Fibroblast of upper back skin (primary cell): Measurements from ENCODE around the gene PLSCR2.
"Not testable (repeated sequence)": the region's sequence is repeated elsewhere in the genome, so short reads cannot be mapped to it uniquely, and the experiment has no call there.

Source experiments
- DNase-seq: peaks from one replicate; pipeline ENCODE4 v3.0.0-alpha.2; 2013

The PLSCR2 gene, protein sequence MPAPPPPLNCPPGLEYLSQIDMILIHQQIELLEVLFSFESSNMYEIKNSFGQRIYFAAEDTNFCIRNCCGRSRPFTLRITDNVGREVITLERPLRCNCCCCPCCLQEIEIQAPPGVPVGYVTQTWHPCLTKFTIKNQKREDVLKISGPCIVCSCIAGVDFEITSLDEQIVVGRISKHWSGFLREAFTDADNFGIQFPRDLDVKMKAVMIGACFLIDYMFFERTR

DNA sequence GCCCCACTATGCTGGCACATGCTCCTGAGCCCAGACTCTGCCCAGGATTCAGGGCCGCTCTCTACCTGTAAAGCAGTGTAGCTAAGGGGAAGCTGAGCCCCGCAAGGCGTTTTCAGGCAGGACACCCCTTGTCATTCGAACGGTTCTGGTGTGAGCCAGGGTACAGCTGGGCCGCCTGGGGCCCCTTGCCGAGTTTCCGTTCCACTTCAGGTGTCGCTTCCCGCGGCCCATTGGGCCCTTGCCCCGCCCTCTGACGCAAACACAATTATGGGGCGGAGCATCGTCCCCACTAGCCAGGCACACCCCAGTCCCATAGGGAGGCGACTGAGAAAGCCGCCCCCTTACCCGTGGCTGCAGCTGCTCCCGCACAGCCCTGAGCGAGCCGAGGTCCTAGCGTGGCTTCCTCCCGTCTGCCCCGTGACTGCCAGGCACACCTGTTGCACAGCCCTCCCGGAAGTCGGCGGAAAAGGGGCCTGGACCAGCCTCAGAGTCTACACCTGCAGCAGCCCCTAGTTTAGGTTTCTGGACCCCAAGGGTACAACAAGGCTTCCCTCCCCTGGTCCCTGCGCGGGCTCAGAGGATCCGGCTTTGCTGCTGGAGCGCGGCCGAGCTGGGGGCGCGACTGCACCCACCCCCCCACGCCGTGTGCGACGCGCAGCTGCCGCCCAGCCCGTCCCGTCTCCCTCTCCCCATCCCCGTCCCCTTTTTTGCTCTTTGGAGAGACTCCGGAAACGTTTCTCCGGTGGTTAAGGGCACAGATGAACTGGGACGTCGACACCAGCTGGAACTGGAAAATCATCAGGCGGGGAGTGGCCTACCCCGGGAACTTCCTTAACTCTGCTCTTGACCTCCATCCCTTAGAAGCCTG lies at the start of gene PLSCR2:
TSS of gene PLSCR2 (minus strand) at position 412 of the 868 bp plus-strand sequence. CDS start 9,657 bp downstream, outside the sequence.
- no peak for DNase-seq

DNA sequence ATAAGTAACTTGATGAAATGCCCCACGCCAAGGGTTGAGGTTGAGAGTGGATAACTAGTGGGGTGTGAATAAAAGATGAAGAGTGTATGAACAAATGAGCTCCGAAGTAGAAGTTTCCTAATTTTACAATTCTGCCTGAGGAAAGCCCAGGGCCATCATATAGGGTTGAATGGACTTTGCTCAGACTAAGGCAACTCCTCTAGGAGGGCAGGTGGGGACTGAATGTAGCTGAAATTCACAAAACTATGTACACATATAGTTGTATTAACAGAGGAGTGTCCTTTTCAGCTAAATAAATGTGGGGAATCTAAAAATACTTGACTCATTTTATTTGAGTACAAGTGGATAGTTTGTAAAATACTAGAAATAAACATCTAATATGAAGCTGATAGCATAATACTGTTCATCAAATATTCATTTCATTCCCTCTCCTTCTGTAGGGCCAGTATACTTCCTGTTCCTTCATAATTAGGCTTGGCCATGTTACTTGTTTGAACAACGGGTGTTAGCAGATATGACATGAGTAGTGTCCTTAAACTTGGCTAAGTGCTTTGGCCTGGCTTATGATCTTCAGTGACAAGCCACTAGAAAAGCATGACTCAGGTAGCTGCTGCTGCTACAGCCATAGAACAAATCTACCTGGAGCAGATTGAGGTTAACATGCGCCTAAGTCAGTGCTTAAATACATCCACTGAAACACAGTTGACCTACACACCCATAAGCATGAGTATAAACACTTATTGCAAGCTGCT lies 48.5 kb upstream of the PLSCR2 start:
- no peak for DNase-seq

DNA sequence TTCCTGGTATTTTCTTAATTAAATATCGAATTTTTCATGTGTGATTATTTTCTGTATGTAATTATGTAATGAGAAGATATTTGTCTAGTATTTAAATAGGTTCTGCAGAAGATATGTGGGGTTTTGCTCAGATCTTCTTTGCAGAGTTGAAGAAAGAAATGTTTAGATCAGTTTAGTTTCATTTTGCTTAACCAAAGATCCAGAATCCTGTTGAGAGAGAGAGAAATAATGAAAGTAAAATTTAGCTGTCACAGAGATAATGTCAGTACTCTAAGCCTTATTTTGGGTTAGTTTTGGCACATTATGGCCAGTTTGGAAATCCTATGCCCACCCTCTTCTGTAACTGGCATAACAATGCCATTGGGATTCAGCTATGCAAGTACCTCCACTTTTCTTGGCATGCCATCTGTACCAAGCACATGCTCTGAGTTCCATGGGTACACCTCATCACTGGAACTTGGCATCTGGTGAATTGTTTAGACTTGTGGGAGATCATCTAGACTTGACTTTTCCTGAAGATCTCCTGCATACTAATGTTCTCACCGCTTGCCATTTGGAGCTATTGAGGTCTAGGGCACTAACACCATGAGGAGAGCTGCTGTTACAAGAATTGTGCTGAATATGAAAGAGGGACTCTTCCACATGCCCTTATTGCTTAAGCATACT lies 44.2 kb upstream of the PLSCR2 start:
- no peak for DNase-seq

DNA sequence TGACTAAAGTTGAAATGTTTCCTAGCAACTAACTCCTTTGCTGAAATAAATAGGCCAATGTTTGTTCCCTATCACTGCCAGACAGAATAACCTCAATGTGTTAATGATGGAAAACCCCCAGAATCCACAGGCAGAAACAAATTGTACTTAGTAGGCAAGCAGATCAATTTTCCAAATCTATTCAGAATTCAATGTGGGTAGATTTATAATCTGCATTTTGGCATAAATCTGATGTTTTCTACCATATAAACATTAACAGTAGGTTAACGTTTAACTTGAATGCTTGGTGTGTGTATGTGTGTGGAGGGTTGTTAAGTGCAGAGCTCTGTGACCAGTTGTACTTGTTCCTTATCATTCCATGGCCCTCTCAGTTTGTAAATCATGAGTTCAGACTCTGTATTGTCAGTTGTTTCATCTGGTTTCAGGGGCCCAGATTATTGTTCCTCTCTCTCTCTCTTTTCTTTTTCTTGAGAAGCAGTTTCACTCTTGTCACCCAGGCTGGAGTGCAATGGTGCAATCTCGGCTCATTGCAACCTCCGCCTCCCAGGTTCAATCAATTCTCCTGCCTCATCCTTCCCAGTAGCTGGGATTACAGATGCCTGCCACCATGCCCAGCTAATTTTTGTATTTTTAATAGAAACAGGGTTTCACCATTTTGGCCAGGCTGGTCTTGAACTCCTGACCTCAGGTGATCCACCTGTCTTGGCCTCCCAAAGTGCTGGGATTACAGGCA lies 42.2 kb upstream of the PLSCR2 start:
- no peak for DNase-seq

DNA sequence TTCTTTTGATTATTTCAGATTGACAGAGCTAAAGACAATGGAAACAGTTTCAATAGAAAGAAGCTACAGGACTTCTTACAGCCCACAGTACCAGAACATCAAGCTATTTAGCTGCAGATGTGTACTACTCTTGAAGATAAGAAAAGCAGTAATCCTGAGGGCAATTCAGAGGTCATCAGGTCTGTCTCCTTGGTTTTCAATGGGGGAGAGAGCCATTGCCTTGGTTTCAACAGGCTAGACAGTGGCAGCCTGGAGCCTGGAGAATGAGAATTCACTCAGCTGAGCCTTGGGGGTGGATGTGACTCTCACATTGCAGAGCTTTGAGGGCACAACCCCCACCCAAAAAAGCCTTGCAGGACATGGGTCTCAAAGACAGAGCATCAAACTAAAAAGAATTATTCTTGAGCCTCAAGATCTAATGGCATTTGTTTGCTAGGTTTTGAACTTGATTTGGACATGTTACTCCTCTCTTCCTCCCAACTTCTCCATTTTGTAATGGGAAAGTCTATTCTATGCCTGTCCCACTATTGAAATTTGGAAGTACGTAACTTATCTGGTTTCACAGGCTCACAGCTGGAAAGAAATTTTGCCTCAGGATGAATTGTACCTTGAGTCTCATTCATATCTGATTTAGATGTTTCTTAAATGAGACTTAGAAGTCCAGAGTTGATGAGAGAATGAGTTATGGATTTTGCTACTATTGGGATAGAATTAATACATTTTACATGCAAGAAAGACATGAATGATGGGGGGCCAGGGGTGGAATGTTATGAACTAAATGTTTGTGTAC lies 38.2 kb upstream of the PLSCR2 start:
- no peak for DNase-seq

DNA sequence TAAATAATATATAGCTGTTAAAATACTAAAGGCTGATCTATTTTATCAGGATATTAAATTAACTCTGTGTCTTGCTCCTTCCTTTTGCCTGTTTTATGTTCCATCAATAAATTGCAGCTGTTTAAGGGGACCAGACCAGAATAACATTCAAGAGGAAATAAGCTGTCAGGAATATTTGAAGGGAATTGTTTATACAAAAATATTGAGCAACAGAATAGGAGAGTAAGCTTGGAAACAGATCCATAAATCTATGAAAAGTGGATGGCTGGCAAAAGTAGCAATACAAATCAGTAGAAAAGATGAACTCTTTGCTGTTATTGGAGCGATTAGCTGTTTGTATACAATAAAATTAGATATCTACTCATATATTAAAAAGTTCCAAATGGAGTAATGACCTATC lies 36.2 kb upstream of the PLSCR2 start:
- peak; percentile 22 for DNase-seq

DNA sequence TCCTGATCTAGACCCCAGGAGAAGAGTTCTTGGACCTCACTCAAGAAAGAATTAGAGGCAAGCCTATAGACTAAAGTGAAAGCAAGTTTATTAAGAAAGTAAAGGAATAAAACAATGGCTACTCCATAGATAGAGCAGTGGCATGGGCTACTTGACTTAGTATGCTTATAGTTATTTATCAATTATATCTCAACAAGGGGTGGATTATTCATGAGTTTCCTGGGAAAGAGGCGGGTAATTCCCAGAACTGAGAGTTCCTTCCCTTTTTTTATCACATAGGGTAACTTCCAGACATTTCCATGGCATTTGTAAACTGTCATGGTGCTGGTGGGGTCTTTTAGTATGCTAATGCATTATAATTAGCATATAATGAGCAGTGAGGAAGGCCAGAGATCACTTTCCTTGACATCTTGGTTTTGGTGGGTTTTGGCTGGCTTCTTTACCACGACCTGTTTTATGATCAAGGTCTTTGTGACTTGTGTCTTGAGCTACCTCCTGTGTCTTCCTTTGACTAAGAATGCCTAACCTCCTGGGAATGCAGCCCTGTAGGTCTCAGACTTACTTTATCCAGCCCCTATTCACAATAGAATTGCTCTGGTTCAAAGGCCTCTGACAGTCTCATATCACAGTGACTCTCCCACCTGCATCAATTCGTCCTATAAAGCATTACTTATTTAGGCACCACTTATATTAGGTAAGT lies 35.3 kb upstream of the PLSCR2 start:
- DNase-seq: no peak

DNA sequence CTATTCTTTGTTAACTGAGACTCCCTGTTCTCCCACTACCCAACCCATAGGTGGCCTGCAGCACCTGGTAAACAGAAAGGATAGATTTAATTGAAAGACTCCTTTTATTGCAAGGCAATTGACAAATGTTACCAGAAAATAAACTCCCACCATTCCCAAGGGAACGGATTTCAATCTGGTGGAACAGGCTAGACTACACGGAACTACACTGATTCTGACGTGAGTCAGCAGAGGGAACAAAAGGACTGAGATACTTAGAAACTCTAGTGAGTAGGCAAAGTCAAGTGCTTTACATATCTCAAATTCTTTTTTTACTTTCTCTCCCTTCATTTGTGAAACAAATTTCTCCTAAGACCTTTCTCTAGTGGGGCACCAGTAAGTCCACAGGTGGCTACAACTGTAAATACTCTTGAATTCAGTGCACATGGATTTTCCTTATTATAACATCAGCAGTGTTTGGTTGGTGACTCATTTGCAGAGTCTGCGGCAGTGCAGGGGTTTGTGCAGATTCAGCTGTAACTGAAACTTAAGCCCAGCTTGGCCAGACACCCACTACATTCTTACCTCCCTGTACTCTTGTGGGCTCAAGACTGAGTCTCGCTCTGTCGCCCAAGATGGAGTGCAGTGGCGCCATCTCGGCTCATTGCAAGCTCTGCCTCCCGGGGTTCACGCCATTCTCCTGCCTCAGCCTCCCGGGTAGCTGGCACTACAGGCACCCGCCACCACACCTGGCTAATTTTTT lies 34.3 kb upstream of the PLSCR2 start:
- DNase-seq: peak; percentile 94

DNA sequence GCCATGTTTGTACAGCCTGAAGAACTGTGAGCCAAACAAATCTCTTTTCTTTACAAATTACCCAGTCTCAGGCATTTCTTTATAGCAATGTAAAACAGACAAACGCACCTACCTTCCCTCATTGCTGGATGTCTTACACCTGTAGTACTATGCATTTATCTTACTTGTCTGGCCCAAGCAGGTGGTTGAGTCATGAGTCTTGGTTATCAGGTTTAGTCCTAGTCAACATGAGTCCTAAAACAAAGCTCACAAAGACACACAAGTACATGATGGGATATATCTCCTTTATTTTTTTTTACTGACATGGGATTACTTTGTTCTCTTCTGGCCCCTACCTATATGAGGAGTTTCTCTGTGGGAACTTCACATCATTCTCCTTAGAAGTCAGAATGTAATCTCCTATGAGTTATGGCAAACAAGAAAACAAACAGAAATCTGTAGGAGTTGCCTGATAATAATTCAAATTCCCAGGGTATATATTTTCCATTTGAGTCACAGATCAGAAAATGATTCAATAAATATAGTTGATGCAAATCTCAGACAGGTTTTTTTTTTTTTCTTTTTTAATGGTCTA lies 33.6 kb upstream of the PLSCR2 start:
- DNase-seq: peak; percentile 35

DNA sequence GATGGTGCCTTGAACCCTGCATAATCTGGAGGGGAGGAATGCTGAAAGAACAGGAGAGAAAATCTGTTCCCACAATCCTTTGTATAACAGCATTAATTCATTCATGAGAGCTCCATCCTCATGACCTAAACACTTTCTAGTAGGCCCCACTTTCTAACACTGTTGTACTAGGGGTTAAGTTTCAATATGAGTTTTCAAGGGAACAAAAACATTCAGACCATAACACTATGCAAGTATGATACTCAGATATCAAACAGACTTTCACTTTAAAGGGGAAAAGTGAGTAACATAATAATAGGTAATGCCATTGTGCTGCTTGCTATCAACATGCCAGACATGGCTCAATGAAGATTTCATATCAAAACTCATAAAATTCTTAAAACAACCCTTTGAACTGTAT lies 32.4 kb upstream of the PLSCR2 start:
- DNase-seq: no peak

DNA sequence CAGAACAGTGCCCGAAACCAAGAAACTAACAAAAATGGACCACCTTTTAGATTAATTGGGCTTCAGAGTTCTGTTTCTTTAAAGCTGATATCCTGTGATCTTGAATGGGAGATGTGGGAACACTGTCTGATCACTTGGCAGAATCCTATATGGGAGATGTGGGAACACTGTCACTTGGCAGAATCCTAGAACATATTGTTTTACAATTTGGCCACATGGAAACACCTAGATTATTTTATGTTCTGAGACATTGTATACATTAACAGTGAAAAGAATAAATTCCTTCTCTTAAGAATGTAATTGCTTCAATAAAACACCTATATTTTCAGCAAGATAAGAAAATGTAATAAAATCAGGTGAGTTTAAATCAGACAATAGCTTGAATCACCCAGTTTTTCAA lies 30.3 kb upstream of the PLSCR2 start:
- no peak for DNase-seq

DNA sequence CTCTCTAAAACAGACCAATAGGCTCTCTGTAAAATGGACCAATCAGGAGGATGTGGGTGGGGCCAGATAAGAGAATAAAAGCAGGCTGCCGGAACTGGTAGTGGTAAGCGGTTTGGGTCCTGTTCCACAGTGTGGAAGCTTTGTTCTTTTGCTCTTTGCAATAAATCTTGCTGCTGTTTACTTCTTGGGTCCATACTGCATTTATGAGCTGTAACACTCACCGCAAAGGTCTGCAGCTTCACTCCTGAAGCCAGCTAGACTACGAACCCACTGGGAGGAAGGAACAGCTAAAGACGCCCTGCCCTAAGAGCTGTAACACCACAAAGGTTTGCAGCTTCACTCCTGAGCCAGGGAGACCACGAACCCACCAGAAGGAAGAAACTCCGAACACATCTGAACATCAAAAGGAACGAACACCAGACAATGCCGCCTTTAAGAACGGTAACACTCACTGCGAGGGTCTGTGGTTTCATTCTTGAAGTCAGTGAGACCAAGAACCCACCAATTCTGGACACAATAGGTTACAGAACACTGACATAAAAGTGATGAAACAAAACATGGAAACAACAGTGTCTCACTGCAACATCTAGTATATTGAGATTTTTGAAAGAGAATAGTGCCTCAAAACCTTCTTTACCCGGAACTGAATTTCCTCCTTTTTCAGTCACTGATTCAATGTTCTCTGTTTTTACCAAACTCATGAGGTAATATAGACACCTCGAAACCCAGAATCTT lies 28.8 kb upstream of the PLSCR2 start:
- DNase-seq: no peak

DNA sequence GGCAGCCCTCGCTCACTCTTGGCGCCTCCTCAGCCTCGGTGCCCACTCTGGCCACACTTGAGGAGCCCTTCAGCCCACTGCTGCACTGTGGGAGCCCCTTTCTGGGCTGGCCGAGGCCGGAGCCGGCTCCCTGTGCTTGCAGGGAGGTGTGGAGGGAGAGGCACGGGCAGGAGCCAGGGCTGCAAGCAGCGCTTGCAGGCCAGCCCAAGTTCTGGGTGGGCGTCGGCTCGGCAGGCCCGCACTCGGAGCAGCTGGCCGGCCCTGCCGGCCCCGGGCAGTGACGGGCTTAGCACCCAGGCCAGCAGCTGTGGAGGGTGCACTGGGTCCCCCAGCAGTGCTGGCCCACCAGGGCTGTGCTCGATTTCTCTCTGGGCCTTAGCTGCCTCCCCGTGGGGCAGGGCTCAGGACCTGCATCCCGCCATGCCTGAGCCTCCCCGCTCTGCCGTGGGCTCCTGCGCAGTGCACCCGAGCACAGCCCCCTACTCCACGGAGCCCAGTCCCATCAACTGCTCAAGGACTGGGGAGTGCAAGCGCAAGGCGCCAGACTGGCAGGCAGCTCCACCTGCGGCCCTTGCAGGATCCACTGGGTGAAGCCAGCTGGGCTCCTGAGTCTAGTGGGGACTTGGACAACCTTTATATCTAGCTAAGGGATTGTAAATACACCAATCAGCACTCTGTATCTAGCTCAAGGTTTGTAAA lies 27.9 kb upstream of the PLSCR2 start:
- not testable (repeated sequence) for DNase-seq

DNA sequence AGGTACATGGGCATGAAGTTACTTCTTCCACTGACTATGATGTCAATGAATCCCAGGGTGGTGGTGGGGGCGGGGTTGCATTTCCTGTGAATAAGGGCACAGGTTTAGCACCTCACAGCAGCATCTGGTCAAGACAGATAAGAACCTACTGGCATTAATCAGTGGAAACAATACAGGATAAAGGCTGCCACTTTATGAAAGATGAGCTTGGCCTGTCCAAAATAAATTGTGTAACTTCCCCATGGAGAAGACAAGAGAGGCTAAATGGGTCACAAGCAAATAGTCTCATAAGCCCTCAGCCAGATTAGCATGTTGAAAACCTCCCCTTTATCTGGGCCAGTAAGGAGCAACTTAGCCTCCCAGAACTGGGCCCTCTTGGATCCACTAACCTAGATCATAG lies 27.4 kb upstream of the PLSCR2 start:
- DNase-seq: no peak

DNA sequence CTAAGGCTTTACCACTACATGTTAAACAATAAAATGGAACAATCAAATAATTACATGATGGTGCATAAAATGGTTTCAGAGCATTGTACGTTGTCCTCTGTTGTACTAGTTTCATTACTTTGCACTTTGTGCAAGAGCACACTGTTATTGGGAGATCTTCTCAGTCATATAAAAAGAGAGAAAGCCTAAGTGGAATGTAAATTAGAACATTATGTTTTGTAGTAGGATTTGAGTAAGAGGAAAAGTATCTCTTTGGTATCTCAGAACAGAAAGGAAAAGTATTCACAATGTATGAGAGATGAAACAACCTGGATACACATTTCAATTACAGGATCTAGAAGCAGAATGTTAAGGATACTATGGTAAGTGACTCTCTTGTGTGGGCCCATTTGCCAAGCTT lies 26.9 kb upstream of the PLSCR2 start:
- DNase-seq: peak; percentile 49

DNA sequence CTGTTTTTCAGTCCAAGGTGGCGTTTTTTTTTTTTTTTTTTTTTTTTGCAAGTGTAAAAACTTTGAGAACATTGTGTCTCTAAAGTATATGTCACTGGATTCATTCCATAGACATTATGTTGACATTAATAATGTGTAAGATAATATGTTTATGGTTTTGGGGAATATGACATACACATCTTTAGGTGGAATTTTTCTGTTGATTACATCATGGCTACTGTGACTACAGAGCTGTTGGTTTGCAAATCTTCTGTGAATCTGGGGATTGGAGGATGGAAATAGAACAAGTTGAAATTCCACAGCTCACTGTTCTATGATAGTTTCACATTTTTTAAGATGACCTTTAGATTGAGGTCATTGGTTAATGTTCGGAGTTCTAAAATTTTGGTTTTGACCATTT lies 24.4 kb upstream of the PLSCR2 start:
- DNase-seq: peak; percentile 62

DNA sequence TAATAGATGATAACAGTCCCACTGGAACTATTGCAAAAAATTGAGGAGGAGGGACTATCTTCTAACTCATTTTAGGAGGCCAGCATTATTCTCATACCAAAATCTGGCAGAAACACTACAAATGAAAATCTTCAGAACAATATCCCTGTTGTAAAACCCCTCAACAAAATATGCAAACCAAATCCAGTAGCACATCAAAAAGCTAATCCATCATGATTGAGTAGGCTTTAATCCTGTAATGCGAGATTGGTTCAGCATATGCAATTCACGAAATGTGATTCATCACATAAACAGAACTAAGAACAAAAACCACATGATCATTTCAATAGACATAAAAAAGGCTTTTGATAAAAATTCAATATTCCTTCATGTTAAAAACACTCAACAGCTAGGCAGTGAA lies 23.9 kb upstream of the PLSCR2 start:
- peak; percentile 80 for DNase-seq

DNA sequence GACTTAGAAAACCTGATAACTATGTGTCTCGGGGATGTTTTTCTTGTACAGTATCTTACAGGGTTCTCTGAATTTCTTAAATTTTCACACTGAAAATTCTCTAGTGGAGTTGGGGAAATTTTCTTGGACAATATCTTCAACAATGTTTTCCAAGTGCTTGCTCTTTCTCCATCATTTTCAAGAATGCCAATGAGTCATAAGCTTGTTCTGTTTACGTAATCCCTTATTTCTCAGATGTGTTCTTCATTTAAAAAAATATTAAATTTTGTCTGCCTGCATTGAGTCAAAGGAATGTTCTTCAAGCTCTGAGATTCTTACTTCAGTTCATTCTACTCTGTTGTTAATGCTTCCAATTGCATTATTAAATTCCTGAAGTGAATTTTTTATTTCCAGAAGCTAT lies 21.9 kb upstream of the PLSCR2 start:
- peak; percentile 35 for DNase-seq
